GM12891 (cell line): ENCODE data around the gene S100A6.

Source experiments
- DNase-seq: peaks from one replicate; pipeline ENCODE4 v3.0.0; 2011; ENCODE audit warnings: low spot score; ENCODE audit not compliant: insufficient read length
- FAIRE-seq: peaks from 2 replicates; lab custom pipeline; 2011; peaks lifted over from hg19 to GRCh38; lab: Jason Lieb, UNC
- PAX5 ChIP-seq: IDR thresholded peaks from 2 replicates; pipeline ENCODE4 v1.6.1; 2011; ENCODE audit warnings: low read length, moderate library complexity, mild to moderate bottlenecking; ENCODE audit not compliant: insufficient read depth, severe bottlenecking
- POLR2A ChIP-seq: IDR thresholded peaks from 2 replicates; pipeline ENCODE4 v1.6.1; 2011; ENCODE audit warnings: low read depth, low read length, control low read depth
- POLR2AphosphoS5 ChIP-seq: IDR thresholded peaks from 2 replicates; pipeline ENCODE4 v1.6.1; 2011; ENCODE audit warnings: low read depth, low read length, control low read depth
- POU2F2 ChIP-seq: IDR thresholded peaks from 2 replicates; pipeline ENCODE4 v1.6.1; 2011; ENCODE audit warnings: low read depth, mild to moderate bottlenecking, control low read depth, low read length, moderate library complexity
- SPI1 ChIP-seq: IDR thresholded peaks from 2 replicates; pipeline ENCODE4 v1.6.1; 2011; ENCODE audit warnings: low read depth, low read length, control low read depth
- TAF1 ChIP-seq: IDR thresholded peaks from 2 replicates; pipeline ENCODE4 v1.6.1; 2011; ENCODE audit warnings: low read depth, low read length, control low read depth

S100A6 gene

GRCh38 chr1:153545067-153546055, 9.6 kb upstream of the S100A6 start, which contains the start of gene S100A4:
TSS of gene S100A4 (minus strand) at chr1:153545806. CDS start at chr1:153544794, 1,012 bp downstream.
- FAIRE-seq = peak; percentile 66
- peak; percentile 66 for DNase-seq
- no peak for TF ChIP-seq TAF1
- TF ChIP-seq POU2F2 = peak; percentile 12; the same call in 1 of the 2 replicates
- peak; percentile 16; the same call in 1 of the 2 replicates for TF ChIP-seq SPI1
- no peak for TF ChIP-seq PAX5
- no peak for TF ChIP-seq POLR2AphosphoS5

DNA sequence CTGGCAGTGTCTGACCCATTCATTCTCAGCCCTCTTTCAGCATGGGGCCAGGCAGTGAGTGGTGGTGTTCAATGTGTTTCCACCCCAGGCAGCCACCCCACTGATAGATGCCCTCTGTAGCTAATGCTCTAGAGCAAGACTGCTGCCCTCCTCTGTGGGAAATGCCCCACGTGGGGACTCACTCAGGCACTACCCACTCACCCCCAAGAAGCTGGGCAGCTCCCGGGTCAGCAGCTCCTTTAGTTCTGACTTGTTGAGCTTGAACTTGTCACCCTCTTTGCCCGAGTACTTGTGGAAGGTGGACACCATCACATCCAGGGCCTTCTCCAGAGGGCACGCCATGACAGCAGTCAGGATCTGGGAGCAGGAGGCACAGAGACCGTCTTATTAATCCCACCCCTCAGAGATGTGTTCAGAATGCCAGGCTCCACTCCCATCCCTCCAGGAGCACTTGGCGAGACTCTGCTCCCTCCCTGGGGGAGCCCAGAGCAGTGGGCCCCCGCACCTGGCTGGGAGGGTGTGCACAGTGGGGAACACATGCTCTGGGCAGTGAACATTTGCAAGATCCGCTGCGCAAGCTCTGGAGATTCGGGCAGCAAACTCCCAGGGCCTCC, 8.8 kb upstream of the S100A6 start:
- TF ChIP-seq PAX5 (no peak), SPI1 (no peak), POU2F2 (no peak)
- FAIRE-seq (no peak), DNase-seq (no peak)

DNA sequence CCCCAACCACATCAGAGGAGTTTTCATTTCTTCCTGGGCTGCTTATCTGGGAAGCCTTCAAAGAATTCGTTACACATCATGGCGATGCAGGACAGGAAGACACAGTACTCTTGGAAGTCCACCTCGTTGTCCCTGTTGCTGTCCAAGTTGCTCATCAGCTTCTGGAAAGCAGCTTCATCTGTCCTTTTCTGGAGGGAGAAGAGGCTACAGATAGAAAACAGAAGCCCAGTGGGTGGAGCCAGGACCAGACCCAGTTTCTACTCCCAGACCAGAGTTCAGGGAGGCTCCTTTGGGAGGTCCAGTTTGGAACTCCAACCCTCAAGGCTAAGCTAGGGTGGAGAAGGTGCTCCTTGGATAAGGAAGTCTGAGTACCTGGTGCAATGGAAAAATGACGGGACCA, 7.9 kb upstream of the S100A6 start:
- TF ChIP-seq TAF1 (no peak), POLR2AphosphoS5 (no peak)
- no peak for FAIRE-seq
- DNase-seq = no peak

- FAIRE-seq (no peak), DNase-seq (no peak)
- TF ChIP-seq SPI1 = no peak
- no peak for TF ChIP-seq POLR2AphosphoS5
- no peak for TF ChIP-seq PAX5
- TF ChIP-seq TAF1 = no peak
- TF ChIP-seq POLR2A = no peak
- no peak for TF ChIP-seq POU2F2
Observed at GRCh38 chr1:153542956-153543711, 7.3 kb upstream of the S100A6 start.

- TF ChIP-seq POLR2AphosphoS5 (no peak), POU2F2 (no peak), POLR2A (no peak), TAF1 (no peak), SPI1 (no peak), PAX5 (no peak)
- FAIRE-seq (no peak), DNase-seq (no peak)
Observed at GRCh38 chr1:153541641-153542590, 6.1 kb upstream of the S100A6 start.

- FAIRE-seq = no peak
Observed at GRCh38 chr1:153540394-153541361, 4.9 kb upstream of the S100A6 start, which contains the start of gene S100A5. TSS of gene S100A5 (minus strand) at chr1:153540934. CDS start at chr1:153540191, 743 bp downstream.

DNA sequence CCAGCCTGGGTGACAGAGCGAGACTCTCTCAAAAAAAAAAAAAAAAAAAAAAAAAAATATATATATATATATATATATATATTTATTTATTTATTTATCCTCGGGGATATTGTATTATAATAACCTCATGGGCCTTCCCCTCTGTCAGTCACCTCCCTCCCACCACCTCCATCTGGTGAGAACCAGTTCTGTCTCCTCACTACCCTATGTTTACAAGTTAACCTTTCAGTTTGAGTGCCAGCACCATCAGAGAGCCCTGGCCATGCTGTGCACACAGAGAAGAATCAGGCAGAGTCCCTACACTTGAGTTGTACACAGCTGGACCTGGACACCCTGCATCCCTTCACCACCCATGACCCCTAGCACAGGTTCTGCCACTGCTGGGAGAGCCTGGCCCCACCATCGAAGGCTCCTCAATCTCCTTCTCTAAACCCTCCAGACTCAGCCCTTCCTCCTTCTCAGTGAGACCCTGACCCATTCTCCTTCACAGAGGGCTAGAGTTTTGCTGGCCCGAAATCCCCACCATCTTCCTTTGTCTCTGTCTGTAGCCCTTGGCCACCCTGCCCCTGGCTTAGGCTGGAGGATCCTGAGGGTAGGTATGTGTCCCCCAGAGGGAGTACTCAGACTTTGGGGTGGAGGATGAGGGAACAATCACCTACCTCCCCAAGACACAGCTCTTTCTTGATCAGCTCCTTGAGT, 3.8 kb upstream of the S100A6 start:
- no peak for DNase-seq
- FAIRE-seq = no peak

More at GRCh38 chr1:153540394-153541361, 4.9 kb upstream of the S100A6 start, which contains the start of gene S100A5:
- no peak for DNase-seq
- peak; percentile 83 for TF ChIP-seq SPI1
- no peak for TF ChIP-seq TAF1

More for the DNA sequence above, 3.8 kb upstream of the S100A6 start:
- TF ChIP-seq POLR2AphosphoS5 (no peak), TAF1 (no peak), POLR2A (no peak), PAX5 (no peak), POU2F2 (no peak), SPI1 (no peak)
